ENCODE measurements around the gene PRRC2A.

DNA sequence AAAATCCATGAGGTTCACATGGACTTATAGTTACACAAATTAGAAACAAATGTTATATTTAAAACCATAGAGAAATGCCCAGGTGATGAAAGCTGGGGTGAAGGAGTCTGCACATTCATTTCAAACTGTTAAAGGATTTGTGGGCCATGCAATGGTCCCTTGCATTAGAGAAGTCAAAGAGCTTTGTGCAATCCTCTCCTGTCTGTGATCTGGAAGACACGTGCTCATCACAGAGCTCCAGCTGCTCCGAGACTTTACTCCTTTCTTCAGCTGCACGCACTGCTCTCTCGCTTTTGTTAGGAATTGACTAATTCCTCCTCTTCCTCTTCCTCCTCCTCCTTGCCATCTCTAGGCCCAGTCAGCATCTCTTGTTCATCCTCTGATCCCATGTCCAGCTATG is 9.5 kb upstream of the PRRC2A start:
- TF ChIP-seq EP300 (conservative IDR thresholded peaks at IDR 0.05; ENCODE audit: poor library complexity, severe bottlenecking) (no peak), POLR2AphosphoS5 (IDR thresholded peaks at IDR 0.05) (no peak), RAD21 (conservative IDR thresholded peaks at IDR 0.05) (no peak), MXI1 (conservative IDR thresholded peaks at IDR 0.05; ENCODE audit: poor library complexity, severe bottlenecking) (no peak), EZH2 (IDR thresholded peaks at IDR 0.05; ENCODE audit: borderline replicate concordance, insufficient read depth, low read length, poor library complexity, severe bottlenecking) (no peak)
- TF ChIP-seq, protein P1, sequence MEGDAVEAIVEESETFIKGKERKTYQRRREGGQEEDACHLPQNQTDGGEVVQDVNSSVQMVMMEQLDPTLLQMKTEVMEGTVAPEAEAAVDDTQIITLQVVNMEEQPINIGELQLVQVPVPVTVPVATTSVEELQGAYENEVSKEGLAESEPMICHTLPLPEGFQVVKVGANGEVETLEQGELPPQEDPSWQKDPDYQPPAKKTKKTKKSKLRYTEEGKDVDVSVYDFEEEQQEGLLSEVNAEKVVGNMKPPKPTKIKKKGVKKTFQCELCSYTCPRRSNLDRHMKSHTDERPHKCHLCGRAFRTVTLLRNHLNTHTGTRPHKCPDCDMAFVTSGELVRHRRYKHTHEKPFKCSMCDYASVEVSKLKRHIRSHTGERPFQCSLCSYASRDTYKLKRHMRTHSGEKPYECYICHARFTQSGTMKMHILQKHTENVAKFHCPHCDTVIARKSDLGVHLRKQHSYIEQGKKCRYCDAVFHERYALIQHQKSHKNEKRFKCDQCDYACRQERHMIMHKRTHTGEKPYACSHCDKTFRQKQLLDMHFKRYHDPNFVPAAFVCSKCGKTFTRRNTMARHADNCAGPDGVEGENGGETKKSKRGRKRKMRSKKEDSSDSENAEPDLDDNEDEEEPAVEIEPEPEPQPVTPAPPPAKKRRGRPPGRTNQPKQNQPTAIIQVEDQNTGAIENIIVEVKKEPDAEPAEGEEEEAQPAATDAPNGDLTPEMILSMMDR (IDR thresholded peaks at IDR 0.05; ENCODE audit: poor library complexity, severe bottlenecking), result no peak
- TF ChIP-seq, protein P2, sequence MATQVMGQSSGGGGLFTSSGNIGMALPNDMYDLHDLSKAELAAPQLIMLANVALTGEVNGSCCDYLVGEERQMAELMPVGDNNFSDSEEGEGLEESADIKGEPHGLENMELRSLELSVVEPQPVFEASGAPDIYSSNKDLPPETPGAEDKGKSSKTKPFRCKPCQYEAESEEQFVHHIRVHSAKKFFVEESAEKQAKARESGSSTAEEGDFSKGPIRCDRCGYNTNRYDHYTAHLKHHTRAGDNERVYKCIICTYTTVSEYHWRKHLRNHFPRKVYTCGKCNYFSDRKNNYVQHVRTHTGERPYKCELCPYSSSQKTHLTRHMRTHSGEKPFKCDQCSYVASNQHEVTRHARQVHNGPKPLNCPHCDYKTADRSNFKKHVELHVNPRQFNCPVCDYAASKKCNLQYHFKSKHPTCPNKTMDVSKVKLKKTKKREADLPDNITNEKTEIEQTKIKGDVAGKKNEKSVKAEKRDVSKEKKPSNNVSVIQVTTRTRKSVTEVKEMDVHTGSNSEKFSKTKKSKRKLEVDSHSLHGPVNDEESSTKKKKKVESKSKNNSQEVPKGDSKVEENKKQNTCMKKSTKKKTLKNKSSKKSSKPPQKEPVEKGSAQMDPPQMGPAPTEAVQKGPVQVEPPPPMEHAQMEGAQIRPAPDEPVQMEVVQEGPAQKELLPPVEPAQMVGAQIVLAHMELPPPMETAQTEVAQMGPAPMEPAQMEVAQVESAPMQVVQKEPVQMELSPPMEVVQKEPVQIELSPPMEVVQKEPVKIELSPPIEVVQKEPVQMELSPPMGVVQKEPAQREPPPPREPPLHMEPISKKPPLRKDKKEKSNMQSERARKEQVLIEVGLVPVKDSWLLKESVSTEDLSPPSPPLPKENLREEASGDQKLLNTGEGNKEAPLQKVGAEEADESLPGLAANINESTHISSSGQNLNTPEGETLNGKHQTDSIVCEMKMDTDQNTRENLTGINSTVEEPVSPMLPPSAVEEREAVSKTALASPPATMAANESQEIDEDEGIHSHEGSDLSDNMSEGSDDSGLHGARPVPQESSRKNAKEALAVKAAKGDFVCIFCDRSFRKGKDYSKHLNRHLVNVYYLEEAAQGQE (IDR thresholded peaks at IDR 0.05; ENCODE audit: borderline replicate concordance), result no peak

All from neural cell (in vitro differentiated cells).